K562 (cell line): ENCODE measurements around the gene OPA3. TPM values are rescaled to one million over a fixed set of nuclear protein-coding genes. Genes with fewer than 3 reads are reported as not detected.
A peak's percentile ranks its signal among the peaks of the same experiment; 100 is the strongest.

Experiments
- BDP1 ChIP-seq: IDR thresholded peaks from 3 replicates; pipeline ENCODE4 v1.6.1; 2011; ENCODE audit not compliant: insufficient read length, insufficient read depth
- BHLHE40 ChIP-seq: IDR thresholded peaks from 2 replicates; pipeline ENCODE4 v1.6.1; 2011; ENCODE audit warnings: low read length, improper control_type of control experiment
- CBFA2T3 ChIP-seq: fragments of 450-650 bp; IDR thresholded peaks from 2 replicates; pipeline ENCODE4 v1.6.1; 2017
- CHCHD3 ChIP-seq: fragments of 250-450 bp; sonication (Bioruptor Pico); IDR thresholded peaks from 2 replicates; pipeline ENCODE4 v2.1.2; 2022; ENCODE audit warnings: mild to moderate bottlenecking
- FOXA3 ChIP-seq, 2 experiments: fragments of 450-650 bp in 1 of 2; sonication (generic) in 1 of 2; formaldehyde crosslinking; IDR thresholded peaks in 1 of 2; conservative IDR thresholded peaks in 1 of 2; 2 replicates each; pipeline versions ENCODE4 v1.4.0 to v1.8.0; 2020 to 2022; ENCODE audit warnings: mild to moderate bottlenecking in 2 of 2, missing genetic modification reagents in 1 of 2
- HMGN3 ChIP-seq: IDR thresholded peaks from 2 replicates; pipeline ENCODE4 v1.6.1; 2011; ENCODE audit warnings: borderline replicate concordance, low read depth, mild to moderate bottlenecking, mixed read lengths, low read length; ENCODE audit not compliant: insufficient read length; ENCODE audit errors: extremely low read depth
- KDM1A ChIP-seq, 2 experiments: fragments of 450-650 bp; IDR thresholded peaks; 2 replicates each; pipeline ENCODE4 v1.6.1; 2016; ENCODE audit warnings: mild to moderate bottlenecking in 2 of 2
- KDM2B ChIP-seq: fragments of 250-450 bp; sonication (Bioruptor Pico); IDR thresholded peaks from 2 replicates; pipeline ENCODE4 v1.8.0; 2021; ENCODE audit warnings: mild to moderate bottlenecking, moderate library complexity
- MAFG ChIP-seq: fragments of 450-650 bp; conservative IDR thresholded peaks from 2 replicates; pipeline ENCODE4 v1.6.1; 2016; ENCODE audit warnings: missing genetic modification characterization, missing compliant biosample characterization
- RBM15 ChIP-seq: fragments of 200-400 bp; formaldehyde crosslinking; IDR thresholded peaks from 2 replicates; pipeline ENCODE4 v1.6.1; 2018; ENCODE audit warnings: mild to moderate bottlenecking, low read length, moderate library complexity; ENCODE audit not compliant: insufficient read depth
- SAP30 ChIP-seq: fragments of 200-600 bp; sonication (generic); IDR thresholded peaks from 2 replicates; pipeline ENCODE4 v1.6.1; 2012; ENCODE audit warnings: borderline replicate concordance, low read depth, mild to moderate bottlenecking, moderate library complexity, low read length, control low read depth, inconsistent platforms; ENCODE audit not compliant: insufficient read depth, poor library complexity, severe bottlenecking
- SMAD3 ChIP-seq: fragments of 450-650 bp; formaldehyde crosslinking; conservative IDR thresholded peaks from 2 replicates; pipeline ENCODE4 v1.4.0; 2020; ENCODE audit warnings: mild to moderate bottlenecking
- SP1 ChIP-seq: sonication (generic); formaldehyde crosslinking; IDR thresholded peaks from 2 replicates; pipeline ENCODE4 v1.8.1; 2022; ENCODE audit warnings: mild to moderate bottlenecking, missing genetic modification reagents
- TAF1 ChIP-seq: IDR thresholded peaks from 2 replicates; pipeline ENCODE4 v1.6.1; 2011; ENCODE audit warnings: mild to moderate bottlenecking, low read length, moderate library complexity; ENCODE audit not compliant: insufficient read depth, control insufficient read depth, severe bottlenecking; ENCODE audit errors: extremely low read depth
- TSC22D4 ChIP-seq: fragments of 450-650 bp; IDR thresholded peaks from 2 replicates; pipeline ENCODE4 v1.6.1; 2016; ENCODE audit warnings: missing genetic modification characterization, missing biosample characterization, control low read depth
- ZNF79 ChIP-seq: fragments of 250-450 bp; sonication (Bioruptor Pico); IDR thresholded peaks from 2 replicates; pipeline ENCODE4 v1.4.0; 2020; ENCODE audit warnings: low read depth, mild to moderate bottlenecking, moderate library complexity
- polyA plus RNA-seq, 8 experiments: library from polyadenylated mRNA; depleted of rRNA in 4 of 8; stranded (reverse) in 5 of 8; unstranded in 3 of 8; fragments of >200 nt; fragmentation: Nextera tagmentation in 2 of 8; fragmentation: Illumina TruSeq in 1 of 8; extraction: Ambion mirVana in 2 of 8; extraction: Trizol in 1 of 8; gene quantifications; 2 replicates each; pipeline versions ENCODE4 v1.2.1 to v1.2.3, GENCODE V29; 2011 to 2014; ENCODE audit warnings: inconsistent platforms in 1 of 8, missing spikeins in 1 of 8
- total RNA-seq, 7 experiments: library from RNA; depleted of rRNA in 6 of 7; stranded (reverse); fragments of >200 nt in 6 of 7; fragmentation: Illumina TruSeq in 2 of 7; extraction: Trizol in 2 of 7; gene quantifications; 2 replicates each; pipeline versions ENCODE4 v1.2.1 to v1.2.3, GENCODE V29; 2011 to 2021; ENCODE audit warnings: low replicate concordance in 1 of 7
- TF ChIP-seq, protein P1 (sequence below): fragments of 250-450 bp; sonication (Bioruptor Pico); IDR thresholded peaks from 2 replicates; pipeline ENCODE4 v1.4.0; 2020; ENCODE audit warnings: borderline replicate concordance
- TF ChIP-seq, protein P2 (sequence below): sonication (generic); formaldehyde crosslinking; IDR thresholded peaks from 2 replicates; pipeline ENCODE4 v1.9.0; 2022; ENCODE audit warnings: mild to moderate bottlenecking, missing genetic modification reagents
- TF ChIP-seq, protein P3 (sequence below): sonication (generic); formaldehyde crosslinking; IDR thresholded peaks from 2 replicates; pipeline ENCODE4 v1.8.0; 2022; ENCODE audit warnings: mild to moderate bottlenecking, missing genetic modification reagents
- TF ChIP-seq, protein P4 (sequence below): fragments of 450-650 bp; IDR thresholded peaks from 2 replicates; pipeline ENCODE4 v1.6.1; 2014; ENCODE audit warnings: low read depth, mild to moderate bottlenecking, moderate library complexity, borderline replicate concordance

The OPA3 gene
- total and polyA plus RNA-seq, 9 of the 15 experiments (the other 6 are each of a cell fraction or from before 2014, with no cell fraction given) = 1.4 to 18.8 (median 9.0) TPM

DNA sequence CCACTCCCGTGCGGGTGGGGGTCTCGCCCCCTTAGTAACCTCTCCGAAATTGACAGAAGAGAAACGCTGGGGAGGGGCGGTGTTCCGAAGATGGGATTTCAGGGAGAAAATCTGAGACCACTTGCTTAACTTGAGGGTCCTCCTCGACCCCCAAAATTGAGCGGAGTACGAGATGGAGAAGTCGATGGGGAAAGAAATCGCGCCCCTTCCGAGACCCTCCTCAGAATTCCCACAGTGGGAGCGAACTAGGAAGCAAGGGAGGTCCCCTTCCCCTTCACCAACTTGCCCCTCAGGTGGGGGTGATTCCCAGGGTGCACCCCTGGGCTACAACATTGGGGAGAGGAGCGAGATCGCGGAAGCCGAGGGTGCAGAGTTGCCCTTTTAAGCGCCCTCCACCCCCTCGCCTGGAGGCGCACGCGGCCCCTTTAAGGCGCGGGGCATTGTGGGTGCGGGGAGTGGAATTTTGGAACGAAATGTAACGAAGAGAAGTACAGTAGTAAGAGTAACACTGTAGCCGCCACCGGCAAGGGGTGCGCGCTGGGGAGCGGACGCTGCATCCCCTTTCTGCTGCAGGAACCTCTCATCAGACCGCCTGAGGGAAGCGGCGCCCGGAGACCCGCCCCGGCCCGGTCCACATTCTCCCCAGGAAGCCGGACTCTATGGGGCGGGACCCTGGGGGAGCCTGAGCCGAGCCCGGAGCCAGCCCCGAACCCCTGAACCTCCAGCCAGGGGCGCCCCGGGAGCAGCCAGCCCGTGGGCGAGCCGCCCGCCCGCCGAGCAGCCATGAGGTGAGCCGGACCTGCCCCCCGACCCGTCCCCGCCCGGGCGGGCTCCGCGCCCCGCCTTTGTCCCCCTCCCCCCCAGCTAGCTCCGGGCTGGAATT, 77.4 kb downstream of the OPA3 start, which contains the start of gene VASP (continued):
- TF ChIP-seq RBM15 = no peak
- no peak for TF ChIP-seq KDM1A (IDR thresholded peaks at IDR 0.05)
- TF ChIP-seq HMGN3 = peak; percentile 79
- no peak for TF ChIP-seq ZNF79
- no peak for TF ChIP-seq BDP1
- no peak for TF ChIP-seq TSC22D4 (tag)
- TF ChIP-seq TAF1 = peak; percentile 95
- TF ChIP-seq SAP30 = no peak
- no peak for TF ChIP-seq CBFA2T3
- TF ChIP-seq BHLHE40 = no peak
- TF ChIP-seq, protein P1, sequence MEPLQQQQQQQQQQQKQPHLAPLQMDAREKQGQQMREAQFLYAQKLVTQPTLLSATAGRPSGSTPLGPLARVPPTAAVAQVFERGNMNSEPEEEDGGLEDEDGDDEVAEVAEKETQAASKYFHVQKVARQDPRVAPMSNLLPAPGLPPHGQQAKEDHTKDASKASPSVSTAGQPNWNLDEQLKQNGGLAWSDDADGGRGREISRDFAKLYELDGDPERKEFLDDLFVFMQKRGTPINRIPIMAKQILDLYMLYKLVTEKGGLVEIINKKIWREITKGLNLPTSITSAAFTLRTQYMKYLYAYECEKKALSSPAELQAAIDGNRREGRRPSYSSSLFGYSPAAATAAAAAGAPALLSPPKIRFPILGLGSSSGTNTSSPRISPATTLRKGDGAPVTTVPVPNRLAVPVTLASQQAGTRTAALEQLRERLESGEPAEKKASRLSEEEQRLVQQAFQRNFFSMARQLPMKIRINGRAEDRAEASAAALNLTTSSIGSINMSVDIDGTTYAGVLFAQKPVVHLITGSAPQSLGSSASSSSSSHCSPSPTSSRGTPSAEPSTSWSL = no peak
- peak; percentile 72 for TF ChIP-seq SP1 (CRISPR knock-in tag)
- TF ChIP-seq FOXA3 (CRISPR knock-in tag; conservative IDR thresholded peaks at IDR 0.05 in 1 of 2, IDR thresholded peaks at IDR 0.05 in 1 of 2) = no peak
- TF ChIP-seq KDM2B (CRISPR knock-in tag) = no peak
- TF ChIP-seq, protein P2, sequence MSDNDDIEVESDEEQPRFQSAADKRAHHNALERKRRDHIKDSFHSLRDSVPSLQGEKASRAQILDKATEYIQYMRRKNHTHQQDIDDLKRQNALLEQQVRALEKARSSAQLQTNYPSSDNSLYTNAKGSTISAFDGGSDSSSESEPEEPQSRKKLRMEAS (CRISPR knock-in tag) = peak; percentile 88
- TF ChIP-seq CHCHD3 (CRISPR knock-in tag) = no peak
- TF ChIP-seq, protein P3, sequence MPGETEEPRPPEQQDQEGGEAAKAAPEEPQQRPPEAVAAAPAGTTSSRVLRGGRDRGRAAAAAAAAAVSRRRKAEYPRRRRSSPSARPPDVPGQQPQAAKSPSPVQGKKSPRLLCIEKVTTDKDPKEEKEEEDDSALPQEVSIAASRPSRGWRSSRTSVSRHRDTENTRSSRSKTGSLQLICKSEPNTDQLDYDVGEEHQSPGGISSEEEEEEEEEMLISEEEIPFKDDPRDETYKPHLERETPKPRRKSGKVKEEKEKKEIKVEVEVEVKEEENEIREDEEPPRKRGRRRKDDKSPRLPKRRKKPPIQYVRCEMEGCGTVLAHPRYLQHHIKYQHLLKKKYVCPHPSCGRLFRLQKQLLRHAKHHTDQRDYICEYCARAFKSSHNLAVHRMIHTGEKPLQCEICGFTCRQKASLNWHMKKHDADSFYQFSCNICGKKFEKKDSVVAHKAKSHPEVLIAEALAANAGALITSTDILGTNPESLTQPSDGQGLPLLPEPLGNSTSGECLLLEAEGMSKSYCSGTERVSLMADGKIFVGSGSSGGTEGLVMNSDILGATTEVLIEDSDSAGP (CRISPR knock-in tag) = peak; percentile 99
- no peak for TF ChIP-seq MAFG (tag)
- TF ChIP-seq, protein P4, sequence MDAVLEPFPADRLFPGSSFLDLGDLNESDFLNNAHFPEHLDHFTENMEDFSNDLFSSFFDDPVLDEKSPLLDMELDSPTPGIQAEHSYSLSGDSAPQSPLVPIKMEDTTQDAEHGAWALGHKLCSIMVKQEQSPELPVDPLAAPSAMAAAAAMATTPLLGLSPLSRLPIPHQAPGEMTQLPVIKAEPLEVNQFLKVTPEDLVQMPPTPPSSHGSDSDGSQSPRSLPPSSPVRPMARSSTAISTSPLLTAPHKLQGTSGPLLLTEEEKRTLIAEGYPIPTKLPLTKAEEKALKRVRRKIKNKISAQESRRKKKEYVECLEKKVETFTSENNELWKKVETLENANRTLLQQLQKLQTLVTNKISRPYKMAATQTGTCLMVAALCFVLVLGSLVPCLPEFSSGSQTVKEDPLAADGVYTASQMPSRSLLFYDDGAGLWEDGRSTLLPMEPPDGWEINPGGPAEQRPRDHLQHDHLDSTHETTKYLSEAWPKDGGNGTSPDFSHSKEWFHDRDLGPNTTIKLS = peak; percentile 18; the same call in 1 of the 2 replicates
- TF ChIP-seq SMAD3 (CRISPR knock-in tag) = no peak
